Lung (tissue), 12 donors: ENCODE measurements around the gene RABGEF1. TPM values are rescaled to one million over a fixed set of nuclear protein-coding genes. Genes with fewer than 3 reads are reported as not detected.

ENCODE experiments used
- ATAC-seq: fragments of 200-7000 bp; cut with Tn5 transposase; one replicate; pipeline ENCODE4 v1.9.1; 2020; ENCODE audit warnings: moderate number of reproducible peaks; ENCODE audit not compliant: insufficient read depth, low FRiP score
- DNase-seq, 3 donors: peaks; one replicate each; pipeline ENCODE4 v3.0.0-alpha.2; 2013 to 2017
- H3K27ac ChIP-seq, 2 donors: one replicate each; pipeline ENCODE4 v1.5.1; 2013; ENCODE audit warnings: mild to moderate bottlenecking in 2 of 2, moderate library complexity in 2 of 2, control low read depth in 1 of 2, inconsistent platforms in 1 of 2, low read depth in 1 of 2, low read length in 1 of 2
- H3K27me3 ChIP-seq, 3 donors: one replicate each; pipeline ENCODE4 v1.5.1; 2013; ENCODE audit warnings: low read length in 2 of 3; ENCODE audit not compliant: control insufficient read depth in 3 of 3, insufficient read depth in 3 of 3
- H3K36me3 ChIP-seq, 4 donors: one replicate each; pipeline ENCODE4 v1.5.1; 2013; ENCODE audit warnings: low read length in 4 of 4, mild to moderate bottlenecking in 1 of 4, moderate library complexity in 1 of 4; ENCODE audit not compliant: control insufficient read depth in 4 of 4, insufficient read depth in 4 of 4
- H3K4me1 ChIP-seq, 5 donors: one replicate each; pipeline ENCODE4 v1.5.1; 2013; ENCODE audit warnings: low read length in 5 of 5, mild to moderate bottlenecking in 2 of 5, moderate library complexity in 1 of 5; ENCODE audit not compliant: control insufficient read depth in 5 of 5, insufficient read depth in 5 of 5
- H3K4me3 ChIP-seq: one replicate; pipeline ENCODE4 v1.5.1; 2013; ENCODE audit warnings: mild to moderate bottlenecking, control low read depth, moderate library complexity
- H3K9ac ChIP-seq, 2 donors: one replicate each; pipeline ENCODE4 v1.5.1; 2013; ENCODE audit warnings: low read length in 2 of 2, control low read depth in 1 of 2; ENCODE audit not compliant: insufficient read depth in 1 of 2
- H3K9me3 ChIP-seq, 4 donors: one replicate each; pipeline ENCODE4 v1.5.1; 2013; ENCODE audit warnings: low read length in 3 of 4, mild to moderate bottlenecking in 1 of 4, moderate library complexity in 1 of 4; ENCODE audit not compliant: control insufficient read depth in 4 of 4, insufficient read depth in 3 of 4
- WGBS, 2 donors: extraction: QIAGEN DNeasy Blood & Tissue Kit; methylation state at CpG; one replicate each; pipeline ENCODE4 v1.1.7; 2013; 5-methylcytosine and 5-hydroxymethylcytosine counted together
- polyA plus RNA-seq, 2 donors: library from polyadenylated mRNA; stranded (reverse); fragments of 200-250 nt; gene quantifications; one replicate each; pipeline ENCODE4 v1.2.1, GENCODE V29; 2013
- total RNA-seq, 2 donors: library from RNA; depleted of rRNA in 1 of 2; stranded (reverse); fragments of >200 nt in 1 of 2; gene quantifications; one replicate each; pipeline ENCODE4 v1.2.1, GENCODE V29; 2014 to 2021
- TF ChIP-seq, protein P1 (sequence below): IDR thresholded peaks from 2 replicates; pipeline ENCODE4 v1.5.1; 2012; ENCODE audit warnings: mild to moderate bottlenecking; ENCODE audit errors: control extremely low read depth, extremely low read depth
- donor health status: control.
- donor health status: control.
- donor health status: Bipolar disorder and iron deficiency.
- donor health status: healthy.
- donor health status: DM: yes; HTN: yes; CAD: no.

Gene RABGEF1
- total and polyA plus RNA-seq, 4 donors = 9.3 to 27.3 (median 18.9) TPM

DNA sequence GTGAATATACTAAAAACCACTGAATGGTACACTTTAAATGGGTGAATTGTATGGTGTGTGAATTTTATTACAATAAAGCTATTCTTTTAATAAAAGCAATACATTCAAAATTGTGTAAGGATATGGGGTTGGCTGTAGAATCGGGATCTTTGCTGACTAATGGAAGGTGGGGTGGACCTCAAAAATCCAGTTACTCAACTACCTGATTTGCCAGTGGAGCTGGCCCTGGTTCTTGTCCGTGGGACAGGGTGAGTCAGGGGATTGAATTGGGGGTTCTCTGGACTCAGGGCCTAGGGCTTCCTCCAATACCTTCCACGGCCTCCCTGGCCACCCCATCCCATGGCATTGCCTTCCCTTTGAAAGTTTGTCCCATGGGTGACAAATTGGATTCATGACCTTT is 13.5 kb upstream of the RABGEF1 start:
- TF ChIP-seq, protein P1, sequence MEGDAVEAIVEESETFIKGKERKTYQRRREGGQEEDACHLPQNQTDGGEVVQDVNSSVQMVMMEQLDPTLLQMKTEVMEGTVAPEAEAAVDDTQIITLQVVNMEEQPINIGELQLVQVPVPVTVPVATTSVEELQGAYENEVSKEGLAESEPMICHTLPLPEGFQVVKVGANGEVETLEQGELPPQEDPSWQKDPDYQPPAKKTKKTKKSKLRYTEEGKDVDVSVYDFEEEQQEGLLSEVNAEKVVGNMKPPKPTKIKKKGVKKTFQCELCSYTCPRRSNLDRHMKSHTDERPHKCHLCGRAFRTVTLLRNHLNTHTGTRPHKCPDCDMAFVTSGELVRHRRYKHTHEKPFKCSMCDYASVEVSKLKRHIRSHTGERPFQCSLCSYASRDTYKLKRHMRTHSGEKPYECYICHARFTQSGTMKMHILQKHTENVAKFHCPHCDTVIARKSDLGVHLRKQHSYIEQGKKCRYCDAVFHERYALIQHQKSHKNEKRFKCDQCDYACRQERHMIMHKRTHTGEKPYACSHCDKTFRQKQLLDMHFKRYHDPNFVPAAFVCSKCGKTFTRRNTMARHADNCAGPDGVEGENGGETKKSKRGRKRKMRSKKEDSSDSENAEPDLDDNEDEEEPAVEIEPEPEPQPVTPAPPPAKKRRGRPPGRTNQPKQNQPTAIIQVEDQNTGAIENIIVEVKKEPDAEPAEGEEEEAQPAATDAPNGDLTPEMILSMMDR = no peak
- ATAC-seq = no peak

DNA sequence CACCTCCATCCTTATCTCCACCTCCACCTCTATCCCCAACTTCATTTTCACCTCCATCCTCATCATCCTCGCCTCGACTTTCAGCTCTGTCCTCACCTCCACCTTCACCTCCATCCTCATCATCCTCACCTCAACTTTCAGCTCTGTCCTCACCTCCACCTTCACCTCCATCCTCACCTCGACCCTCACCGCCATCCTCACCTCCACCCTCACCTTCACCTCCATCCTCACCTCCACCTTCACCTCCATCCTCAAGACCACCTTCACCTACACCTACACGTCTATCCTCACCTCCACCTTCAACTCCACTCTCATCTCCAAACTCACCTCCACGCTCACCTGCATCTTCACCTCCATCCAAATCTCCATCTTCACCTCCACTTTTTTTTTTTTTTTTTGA is 12.0 kb upstream of the RABGEF1 start:
- TF ChIP-seq, protein P1 = no peak
- Histone ChIP-seq H3K4me3 (no peak overlapping the region), H3K9ac (no peak overlapping the region), H3K27me3 (no peaks in the 10 kb centered on the region), H3K27ac (no peak overlapping the region), H3K36me3 (peaks cover 0 to 12% (median 3%) of the 10 kb centered on the region in 4 donors), H3K9me3 (no peaks in the 10 kb centered on the region), H3K4me1 (no peaks in the 10 kb centered on the region)
- ATAC-seq (no peak), DNase-seq (peak; percentile 20 to 25 (median 22))
- WGBS, 2 donors = 91 to 93% methylated on average over 6 of the region's 6 CpGs

More for the DNA sequence above, 13.5 kb upstream of the RABGEF1 start:
- Histone ChIP-seq H3K27me3 (no peaks in the 10 kb centered on the region), H3K4me3 (no peak overlapping the region), H3K9ac (no peak overlapping the region), H3K9me3 (no peaks in the 10 kb centered on the region), H3K27ac (no peak overlapping the region), H3K4me1 (no peaks in the 10 kb centered on the region), H3K36me3 (peaks cover 0 to 16% (median 8%) of the 10 kb centered on the region in 4 donors)
- no peak for DNase-seq
- WGBS, 2 donors = 91 to 96% methylated on average over 3 of the region's 3 CpGs

- Histone ChIP-seq H3K9me3 (no peaks in the 10 kb centered on the region), H3K4me3 (no peak overlapping the region), H3K27ac (no peak overlapping the region), H3K36me3 (peaks cover 0 to 12% (median 3%) of the 10 kb centered on the region in 4 donors), H3K4me1 (no peaks in the 10 kb centered on the region), H3K9ac (no peak overlapping the region), H3K27me3 (no peaks in the 10 kb centered on the region)
- no peak for ATAC-seq
- 98 to 99% methylated on average over 3 of the region's 3 CpGs for WGBS, 2 donors
- TF ChIP-seq, protein P1 = no peak
- DNase-seq = no peak
These were observed 11.3 kb upstream of the RABGEF1 start for GRCh38 chr7:66729274-66729673.

DNA sequence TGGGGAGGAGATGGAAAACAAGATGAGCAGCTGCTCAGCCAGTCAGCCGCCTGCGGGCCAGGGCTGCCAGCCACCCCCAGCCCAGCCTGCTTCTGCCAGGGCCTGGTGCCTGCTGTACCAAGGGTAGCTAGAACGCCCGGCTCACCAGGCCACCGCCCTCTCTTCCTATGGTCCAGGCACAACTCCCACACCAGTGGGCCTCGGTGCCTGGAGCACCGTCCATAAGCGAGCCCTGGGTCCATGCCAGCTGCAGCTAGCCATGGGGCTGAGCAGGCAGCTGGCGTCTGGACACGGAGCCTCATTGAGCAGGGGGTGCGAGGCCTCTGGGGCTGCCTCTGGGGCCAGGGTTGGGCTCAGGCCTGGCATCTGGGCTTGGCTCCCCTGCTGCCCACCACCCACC is 8.5 kb upstream of the RABGEF1 start:
- no peak overlapping the region for H3K27ac ChIP-seq
- no peak for ATAC-seq
- no peaks in the 10 kb centered on the region for H3K27me3 ChIP-seq
- H3K36me3 ChIP-seq = peaks cover 3 to 8% (median 5%) of the 10 kb centered on the region in 4 donors
- 82% methylated on average over 11 of the region's 11 CpGs for WGBS, 2 donors
- no peak overlapping the region for H3K4me3 ChIP-seq
- no peak for DNase-seq
- H3K4me1 ChIP-seq = no peaks in the 10 kb centered on the region
- no peak overlapping the region for H3K9ac ChIP-seq
- H3K9me3 ChIP-seq = peaks cover 0 to 7% (median 2%) of the 10 kb centered on the region in 4 donors
- TF ChIP-seq, protein P1 = no peak
